ELR (cell line): ENCODE results near the gene ZHX3.

Experiments used
- DNase-seq: peaks from one replicate; pipeline ENCODE4 v3.0.0-alpha.2; 2015; ENCODE audit warnings: low read depth

The ZHX3 gene

DNA sequence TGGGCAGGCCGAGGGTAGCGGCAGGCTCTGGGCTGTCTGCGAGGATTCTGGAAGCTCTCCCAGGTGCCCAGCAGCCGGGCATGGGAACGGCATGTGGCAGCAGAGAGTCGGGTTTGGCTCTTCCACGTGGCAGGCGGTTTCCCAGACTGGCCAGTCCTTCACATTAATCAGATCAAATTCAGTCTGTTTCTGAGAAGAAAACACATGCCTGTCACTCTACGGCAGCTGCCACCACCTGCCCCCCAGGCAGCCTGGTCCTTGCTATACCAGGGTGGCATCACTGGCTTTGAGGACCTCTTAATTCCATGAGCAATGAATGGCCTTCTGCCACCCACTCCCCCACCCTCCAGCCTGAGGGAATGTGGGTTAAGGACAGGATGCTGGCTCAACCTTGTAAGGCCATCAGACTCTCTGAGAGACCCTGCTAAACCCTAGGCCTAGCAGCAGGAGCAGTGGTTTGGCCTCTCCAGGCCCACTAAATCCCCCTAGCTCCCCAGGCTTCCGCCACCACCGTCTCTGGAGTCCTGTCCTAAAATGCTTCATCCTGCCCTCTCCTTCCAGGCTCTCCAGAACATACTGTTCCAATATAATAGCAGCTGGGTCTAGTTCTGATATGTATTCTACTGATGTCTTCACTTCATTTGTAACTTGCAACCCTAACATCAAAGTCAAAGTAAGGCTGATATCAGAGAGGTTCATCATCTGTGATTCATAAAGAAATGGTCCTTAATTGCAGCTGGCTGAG is 132.3 kb downstream of the ZHX3 start:
- no peak for DNase-seq

DNA sequence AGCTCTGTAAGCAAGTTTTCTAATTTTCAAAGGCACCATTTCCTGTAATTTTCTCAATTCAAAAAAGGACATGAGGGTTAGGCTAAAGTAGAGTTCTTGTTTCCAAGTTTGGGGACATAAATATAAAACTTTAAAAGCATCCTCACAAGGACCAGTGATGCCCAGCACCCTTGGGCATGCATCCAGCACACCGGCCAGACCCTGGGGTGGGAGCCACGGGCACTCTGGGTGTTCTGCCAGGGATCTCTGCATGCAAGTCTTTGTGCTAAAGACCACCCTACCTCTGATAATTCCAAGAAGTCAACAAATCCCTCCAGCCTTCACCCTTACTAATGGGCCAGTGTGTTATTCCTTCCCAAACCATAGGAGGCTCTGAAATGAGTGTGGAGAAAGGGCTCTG is 133.7 kb downstream of the ZHX3 start:
- no peak for DNase-seq

DNA sequence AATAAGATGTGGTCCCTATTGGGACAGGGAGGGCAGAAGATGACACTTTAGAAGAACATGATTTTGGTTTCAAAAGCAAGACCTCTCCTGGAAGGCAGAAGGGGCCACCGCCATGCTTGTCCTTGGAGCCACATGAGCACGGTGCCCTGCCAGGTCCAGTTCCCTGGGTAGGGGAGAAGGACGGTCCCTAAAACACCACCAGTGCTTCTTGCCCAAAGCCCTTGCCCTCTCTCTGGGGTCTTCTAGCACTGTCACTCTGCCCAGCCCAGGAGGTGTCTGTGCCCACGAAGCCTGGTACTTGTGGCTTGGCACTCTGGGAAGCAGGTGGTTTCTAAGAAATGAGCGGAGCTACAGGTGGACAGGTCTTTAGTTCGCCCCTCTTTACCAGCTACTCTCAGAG is 134.1 kb downstream of the ZHX3 start:
- DNase-seq: no peak

DNA sequence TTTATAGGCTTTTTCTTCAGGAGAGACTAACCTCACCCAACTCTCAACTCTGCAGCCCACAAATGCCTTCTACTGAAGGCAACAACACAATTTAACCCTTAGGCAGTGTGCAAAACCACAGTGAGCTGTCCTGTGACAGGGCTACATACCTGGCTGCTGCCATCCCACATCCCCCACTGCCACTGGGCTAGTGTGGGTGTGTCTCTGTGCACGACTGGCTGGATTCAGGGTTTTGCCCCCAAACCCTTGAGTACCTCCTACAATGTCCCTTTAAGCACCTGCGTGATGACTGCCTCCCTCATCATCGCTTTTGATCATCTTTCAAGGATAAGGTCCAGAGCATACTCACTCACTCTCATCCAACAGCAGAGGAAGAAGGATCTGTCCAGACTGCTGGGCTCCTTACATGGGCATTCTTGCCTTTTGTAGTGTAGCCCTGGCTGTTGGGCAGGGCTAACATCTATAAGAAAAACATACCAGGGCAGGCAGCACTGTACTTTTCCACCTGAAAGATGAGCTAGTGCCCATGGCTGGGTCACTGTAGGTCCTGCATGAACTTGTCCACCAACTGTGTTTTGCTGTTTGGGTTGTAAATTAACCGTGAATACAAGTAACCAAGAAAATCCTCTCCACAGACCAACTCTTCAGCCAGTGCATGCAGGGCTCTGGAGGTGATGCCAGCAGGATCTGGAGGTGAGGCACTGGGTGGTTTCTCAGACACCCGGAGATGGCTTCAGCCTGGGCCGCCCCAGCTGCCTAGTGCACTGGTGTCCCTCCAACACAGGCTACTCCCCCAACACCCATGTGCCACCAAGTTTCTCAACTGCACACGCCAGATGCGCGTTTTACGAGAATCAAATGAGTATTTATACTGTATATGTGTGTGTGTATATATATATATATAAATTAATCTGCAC is 135.0 kb downstream of the ZHX3 start:
- peak; percentile 50 for DNase-seq

DNA sequence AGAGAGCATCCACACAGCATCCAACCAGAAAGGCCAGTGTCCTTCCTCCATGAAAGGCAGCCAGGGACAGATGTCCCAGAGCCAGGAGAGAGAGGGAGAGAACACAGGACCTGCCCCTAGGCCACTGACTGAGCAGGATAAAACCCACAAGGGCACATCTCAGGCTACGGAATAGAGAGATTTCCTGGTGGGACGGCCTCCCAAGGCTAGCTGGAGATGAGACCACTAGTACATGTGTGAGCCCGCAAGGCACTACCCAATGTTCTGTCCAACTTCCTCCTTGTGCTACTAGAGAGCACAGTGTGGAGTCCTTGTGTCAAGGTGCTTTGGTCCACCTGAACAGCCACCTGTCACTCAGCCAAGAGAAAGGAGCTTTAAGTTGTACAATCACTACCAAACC is 136.0 kb downstream of the ZHX3 start:
- DNase-seq: no peak

DNA sequence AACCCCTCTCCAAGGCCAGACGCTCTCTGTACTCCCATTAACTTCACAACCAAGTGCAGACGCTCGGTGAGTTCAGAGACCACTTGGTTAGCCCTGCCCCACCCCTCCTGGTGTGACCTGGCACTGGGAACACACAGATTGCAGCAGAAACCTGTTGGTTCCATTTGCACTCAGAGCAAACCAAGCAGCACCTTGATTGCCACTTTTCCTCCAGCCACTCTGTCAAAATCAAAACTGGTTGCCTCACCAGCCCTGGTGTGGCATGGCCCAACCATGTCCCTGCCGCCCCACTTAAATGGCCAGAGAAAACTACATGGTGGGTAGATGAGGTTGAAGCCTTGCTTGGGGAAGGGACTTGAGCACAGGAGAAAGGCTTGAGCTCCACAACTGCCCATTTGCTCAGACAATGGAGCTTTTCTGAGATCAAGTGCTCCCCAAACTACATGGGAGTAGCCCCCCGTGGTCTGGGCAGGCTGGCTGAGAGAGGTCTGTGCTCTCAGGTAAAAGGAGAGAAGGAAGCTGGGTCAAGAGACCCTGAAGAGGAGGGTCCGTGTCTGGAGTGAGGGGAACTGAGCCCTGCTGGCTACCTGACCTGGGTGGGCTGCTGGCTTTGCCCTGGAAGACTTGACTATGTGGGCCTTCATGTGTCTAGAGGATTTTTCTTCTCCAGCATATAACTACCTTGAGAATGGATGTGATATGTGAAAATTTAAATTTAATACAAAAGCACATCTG is 136.8 kb downstream of the ZHX3 start:
- no peak for DNase-seq

DNA sequence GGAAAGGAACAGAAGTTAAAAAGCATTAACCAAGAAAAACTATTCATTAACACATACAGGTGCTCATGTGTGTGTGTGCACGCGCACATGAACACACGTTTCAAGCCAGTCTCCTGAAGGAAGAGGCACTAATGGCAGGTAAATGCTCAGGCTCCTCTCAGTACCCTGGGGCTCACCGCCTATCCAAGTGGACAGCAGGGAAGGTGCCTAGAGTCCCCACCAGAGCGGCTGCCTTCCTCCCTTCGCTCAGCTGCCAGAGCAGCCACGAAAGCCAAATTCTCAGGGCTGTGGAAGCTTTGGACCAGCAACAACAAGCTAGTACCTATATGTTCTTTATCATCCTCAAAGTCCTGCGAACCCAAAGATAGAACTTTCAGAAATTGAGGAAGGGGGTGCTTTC is 137.6 kb downstream of the ZHX3 start:
- no peak for DNase-seq

DNA sequence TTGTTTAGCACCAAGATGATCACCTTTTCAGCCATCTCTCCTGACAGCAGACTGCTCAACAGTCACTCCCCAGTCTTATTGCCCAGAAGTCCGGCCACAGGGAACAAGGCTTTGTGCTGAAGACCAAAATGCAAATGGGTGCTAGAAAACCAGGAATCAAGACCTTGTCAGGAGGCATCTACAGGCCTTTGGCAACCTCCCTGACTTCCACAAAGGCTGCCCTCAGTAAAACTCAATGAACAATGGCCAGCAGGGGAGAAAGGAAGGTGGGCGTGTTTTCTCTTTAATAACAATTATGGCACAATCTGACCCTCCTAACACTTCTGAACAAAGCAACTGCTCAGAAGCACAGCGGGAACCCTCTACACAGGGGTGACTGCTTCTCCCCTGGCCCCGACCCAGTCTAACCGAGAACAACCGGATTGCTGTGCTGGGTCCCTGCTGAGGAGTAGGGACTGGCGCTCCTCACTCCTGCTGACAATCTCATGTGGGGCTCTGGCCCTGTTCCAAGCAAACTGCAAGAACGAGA is 138.6 kb downstream of the ZHX3 start:
- no peak for DNase-seq

DNA sequence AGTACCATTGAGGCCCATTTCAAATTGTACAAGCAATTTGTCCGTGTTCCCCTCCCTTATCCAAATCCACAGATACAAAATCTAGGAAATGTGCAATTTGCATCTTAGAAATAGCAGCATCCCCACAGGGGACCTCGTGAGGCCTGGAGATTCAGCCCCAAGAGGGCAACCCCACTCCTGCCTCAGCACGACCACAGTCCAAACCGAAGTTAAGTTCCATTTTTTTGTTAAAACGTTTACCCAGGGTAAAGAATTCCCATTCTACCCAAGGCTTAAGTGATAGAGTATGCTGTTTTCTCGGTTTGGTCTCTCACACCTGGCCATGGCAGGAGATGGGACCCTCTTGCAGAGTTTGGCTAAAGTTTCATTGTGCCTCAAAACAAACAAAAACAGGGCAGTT is 139.0 kb downstream of the ZHX3 start:
- no peak for DNase-seq

DNA sequence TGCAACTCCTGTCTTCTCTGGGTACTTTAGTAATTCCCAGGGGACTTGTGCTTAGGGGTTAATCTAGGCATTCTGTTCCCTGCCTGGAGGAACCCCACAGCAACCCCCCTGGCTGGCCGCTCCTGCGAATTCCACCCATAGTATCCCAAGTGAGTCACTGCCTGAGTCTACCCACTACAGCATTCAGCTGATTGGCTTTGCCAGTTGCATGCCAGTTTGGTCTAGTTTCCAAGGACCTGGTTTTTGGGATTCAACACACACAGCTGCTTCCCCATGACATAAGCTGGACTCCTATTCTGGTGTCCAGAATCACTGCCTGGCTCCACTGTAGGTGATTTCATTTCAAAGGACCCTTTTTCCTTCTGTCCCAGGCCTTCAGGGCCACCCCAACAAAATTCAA is 139.9 kb downstream of the ZHX3 start:
- DNase-seq: peak; percentile 92

DNA sequence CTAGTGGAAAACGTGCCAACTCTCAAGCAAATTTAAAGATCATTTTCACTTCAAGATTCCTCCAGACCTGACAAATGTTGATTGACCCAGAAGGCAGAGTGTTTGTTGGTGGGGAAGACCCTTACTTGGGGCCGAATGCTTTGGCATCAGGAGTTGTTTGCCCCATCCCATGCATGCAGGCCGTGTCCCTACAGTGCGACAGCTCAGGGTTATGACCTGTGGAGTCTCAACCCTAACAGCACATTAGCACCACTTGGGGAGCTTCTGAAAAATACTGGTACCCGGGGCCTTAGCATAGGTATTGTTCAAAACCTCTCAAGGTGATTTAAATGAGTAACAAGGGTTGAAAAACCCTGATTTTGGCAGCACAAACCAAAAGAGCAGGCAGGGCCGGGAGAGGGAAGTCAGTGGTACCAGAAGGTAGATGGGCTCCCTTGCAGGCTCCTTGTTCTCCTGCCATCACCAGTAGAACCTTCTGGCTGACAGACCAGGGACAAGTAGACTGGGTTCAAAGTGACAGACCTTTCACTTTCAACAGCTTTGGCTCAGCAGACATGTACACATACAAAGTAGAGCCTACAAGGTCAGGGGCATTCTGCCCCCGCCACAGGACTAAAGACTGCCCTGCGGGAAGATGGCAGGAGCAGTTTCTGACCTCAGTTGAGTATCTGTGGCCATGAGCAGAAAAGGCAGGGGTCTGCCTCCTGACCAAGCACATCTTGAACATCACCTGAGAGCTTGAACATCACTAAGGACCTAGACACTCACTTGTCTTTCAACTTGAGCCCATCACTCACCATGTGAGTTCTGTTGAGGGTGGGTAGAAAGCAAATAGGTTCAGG is 140.6 kb downstream of the ZHX3 start:
- DNase-seq: no peak

DNA sequence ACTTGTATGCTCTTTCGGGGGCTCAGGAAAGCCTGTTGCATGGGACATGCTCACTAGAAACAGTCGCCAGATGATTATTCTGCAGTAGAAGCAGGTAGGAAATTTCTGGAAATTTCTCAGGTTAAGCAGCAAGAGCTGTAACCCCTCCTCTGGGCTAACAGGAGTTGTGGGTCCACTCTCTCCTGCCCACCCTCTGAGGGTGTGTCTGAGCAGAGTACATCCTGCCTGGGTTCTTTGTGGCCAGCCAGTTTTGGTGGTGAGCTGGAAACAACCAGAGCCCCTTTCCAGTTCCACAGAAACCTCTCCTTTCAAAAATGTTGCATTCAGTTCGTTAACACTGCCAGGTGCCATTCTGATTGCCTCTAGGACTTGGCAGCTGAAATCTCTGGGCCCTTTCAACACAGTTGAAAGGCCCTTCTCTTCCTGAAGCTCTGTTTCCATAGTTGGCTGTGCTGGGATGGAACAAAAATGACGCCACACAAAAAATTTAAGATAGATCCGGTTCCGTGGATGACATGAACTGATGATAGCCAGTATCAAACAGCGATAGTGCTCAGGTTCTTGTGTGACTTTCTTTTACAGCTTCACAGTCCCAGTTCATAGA is 141.7 kb downstream of the ZHX3 start:
- DNase-seq: no peak

DNA sequence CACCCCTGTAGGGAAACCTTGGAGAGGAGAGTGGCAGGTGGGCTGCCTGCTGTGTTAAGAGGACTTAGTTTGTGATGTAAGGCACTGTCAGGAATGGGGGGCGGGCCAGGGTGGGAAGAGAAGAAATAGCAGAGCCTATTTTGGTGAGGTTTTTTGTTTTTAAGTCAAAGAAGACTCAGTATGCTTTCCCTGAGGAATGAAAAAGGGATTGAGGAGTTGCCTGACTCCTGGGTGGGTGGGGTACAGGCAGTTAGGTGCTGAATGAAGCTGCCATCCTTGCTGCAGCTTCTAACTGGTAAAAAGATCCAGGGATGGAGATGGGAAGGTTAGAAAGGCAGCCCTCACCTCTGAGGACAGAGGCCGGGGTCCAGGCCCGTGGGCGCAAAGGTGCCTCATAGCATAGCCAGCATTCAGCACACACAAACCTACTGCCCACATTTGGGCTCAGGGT is 142.3 kb downstream of the ZHX3 start:
- no peak for DNase-seq

DNA sequence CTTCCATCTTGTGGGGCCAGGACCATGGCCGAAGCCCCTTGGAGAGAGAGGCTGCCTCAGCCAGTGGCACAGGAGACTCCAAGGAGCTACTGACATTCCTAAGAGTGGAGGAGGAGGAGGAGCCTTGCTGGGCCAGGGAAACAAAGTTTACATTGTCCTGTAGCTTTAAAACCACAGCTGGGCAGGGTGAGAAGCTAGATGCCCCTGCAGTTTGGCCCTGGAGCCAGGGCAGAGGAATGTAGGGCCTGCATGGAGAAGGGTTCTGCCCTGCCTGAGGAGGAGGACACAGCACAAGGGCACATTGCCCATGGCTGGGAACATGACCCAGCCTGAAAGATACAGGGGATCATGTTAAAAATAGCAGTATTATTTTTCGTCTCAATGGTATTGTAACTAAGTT is 142.7 kb downstream of the ZHX3 start:
- DNase-seq: no peak

DNA sequence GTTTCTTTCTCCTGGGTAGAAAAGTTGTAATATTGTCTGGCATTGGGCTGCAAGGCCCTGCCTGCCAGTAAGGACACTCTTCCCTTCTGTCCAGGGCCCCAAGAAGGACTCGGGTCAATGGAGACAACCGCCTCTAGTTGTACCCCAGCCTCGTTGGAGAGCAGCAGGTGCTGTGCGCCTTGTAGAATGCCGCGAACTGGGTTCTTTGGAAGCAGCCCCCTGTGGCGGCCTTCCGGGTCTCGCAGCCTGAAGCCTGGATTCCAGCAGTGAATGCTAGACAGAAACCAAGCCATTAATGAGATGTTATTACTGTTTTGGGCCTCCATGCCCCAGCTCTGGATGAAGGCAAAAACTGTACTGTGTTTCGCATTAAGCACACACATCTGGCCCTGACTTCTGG is 143.2 kb downstream of the ZHX3 start:
- no peak for DNase-seq

DNA sequence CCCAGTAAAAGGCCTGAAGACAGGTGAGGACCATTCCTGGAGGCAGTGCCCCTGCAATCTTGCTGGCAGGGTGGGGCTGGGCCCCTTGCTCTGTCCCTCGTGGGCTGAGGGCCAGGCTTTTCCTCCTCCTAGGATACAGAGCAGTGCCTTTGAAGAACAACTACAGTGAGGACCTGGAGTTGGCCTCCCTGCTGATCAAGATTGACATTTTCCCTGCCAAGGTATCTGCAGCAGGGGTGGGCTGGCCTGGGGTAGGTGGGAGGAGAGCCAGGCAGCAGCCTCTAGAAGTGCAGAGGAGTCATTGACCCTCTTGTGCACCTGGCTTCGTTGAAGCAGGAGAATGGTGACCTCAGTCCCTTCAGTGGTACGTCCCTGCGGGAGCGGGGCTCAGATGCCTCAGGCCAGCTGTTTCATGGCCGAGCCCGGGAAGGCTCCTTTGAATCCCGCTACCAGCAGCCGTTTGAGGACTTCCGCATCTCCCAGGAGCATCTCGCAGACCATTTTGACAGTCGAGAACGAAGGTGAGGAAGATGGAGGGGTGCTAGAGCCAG is 143.7 kb downstream of the ZHX3 start:
- no peak for DNase-seq

DNA sequence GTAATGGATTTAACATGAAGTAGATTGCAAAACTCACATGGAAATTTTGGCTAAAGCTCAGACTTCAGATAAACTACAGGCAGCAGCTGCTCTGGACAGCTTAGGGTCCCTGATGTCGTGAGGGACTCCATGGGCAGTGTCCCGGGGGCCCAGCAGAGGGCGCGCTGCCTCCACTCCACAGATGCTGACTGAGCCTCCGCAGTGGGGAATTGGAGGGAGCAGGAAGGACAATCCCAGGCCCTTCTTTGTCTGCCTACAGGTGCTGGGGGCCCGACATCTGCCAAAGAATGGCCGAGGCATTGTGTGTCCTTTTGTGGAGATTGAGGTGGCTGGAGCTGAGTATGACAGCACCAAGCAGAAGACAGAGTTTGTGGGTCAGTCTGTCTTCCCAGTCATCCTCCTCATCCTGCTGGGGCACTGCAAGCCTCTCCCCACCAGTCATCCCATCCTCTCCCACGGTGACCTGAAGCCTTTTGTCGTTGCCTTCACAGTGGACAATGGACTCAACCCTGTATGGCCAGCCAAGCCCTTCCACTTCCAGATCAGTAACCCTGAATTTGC is 144.3 kb downstream of the ZHX3 start:
- peak; percentile 80 for DNase-seq

DNA sequence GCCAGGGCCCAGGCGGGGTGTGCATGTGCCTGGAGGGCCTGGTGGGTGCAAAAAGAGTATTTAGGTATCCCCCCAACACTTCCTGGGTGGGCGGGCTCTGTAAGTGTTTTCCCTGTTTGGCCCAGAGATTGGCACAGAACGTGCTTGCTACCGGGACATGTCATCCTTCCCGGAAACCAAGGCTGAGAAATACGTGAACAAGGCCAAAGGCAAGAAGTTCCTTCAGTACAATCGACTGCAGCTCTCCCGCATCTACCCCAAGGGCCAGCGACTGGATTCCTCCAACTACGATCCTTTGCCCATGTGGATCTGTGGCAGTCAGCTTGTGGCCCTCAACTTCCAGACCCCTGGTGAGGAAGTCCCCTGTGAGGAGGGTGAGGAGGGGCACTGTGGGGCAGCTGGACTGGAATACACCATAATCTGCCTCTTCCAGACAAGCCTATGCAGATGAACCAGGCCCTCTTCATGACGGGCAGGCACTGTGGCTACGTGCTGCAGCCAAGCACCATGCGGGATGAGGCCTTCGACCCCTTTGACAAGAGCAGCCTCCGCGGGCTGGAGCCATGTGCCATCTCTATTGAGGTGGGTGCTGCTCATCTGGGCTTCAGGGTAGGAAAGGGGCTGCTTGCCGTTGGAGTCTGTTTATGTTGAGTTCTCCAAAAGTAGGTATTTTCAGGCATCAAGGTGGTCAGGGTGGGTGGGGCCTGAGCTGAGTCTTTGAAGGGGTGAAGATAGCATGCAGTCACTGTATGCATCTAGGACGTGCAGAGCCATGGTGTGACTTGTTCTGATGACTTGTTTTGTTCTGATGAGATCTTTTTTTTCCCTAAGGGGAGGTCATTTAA is 145.0 kb downstream of the ZHX3 start:
- DNase-seq: no peak

DNA sequence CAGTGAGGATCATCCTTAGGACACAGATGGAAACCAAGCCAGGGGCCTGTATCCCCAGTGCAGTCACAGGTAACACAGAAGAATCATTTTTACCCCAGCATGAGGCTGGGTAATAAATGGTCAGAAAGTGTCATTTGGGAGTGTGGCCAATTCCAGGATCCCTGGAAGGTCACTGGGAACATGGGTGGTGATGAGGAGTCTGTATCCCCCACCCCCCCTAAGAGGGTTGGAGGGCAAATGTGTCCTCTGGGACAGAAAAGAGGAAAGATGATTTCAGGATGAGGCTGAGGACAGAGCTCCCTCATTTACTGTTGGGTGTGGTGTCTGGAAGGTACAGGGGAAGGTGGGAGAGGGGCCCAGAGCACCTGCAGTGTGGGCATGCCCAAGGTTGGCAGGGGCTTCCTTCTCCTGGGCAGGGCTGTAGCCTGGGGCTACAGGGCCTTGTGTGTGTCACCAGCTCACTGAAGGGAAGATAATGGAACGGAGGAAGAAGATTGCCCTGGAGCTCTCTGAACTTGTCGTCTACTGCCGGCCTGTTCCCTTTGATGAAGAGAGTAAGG is 145.7 kb downstream of the ZHX3 start:
- no peak for DNase-seq
